Ishikawa (cell line): ENCODE data around the gene CHST10.

Experiments
- CREB1 ChIP-seq: IDR thresholded peaks from 2 replicates; pipeline ENCODE4 v1.6.1; 2012; ENCODE audit warnings: low read depth
- EGR1 ChIP-seq: IDR thresholded peaks from 2 replicates; pipeline ENCODE4 v1.6.1; 2012
- EP300 ChIP-seq: IDR thresholded peaks from 2 replicates; pipeline ENCODE4 v1.6.1; 2012; ENCODE audit warnings: borderline replicate concordance
- FOXM1 ChIP-seq: IDR thresholded peaks from 2 replicates; pipeline ENCODE4 v1.6.1; 2012; ENCODE audit warnings: low read depth, borderline replicate concordance
- MAX ChIP-seq: IDR thresholded peaks from 2 replicates; pipeline ENCODE4 v1.6.1; 2012
- RAD21 ChIP-seq: IDR thresholded peaks from 2 replicates; pipeline ENCODE4 v1.6.1; 2012; ENCODE audit warnings: low read depth
- REST ChIP-seq: IDR thresholded peaks from 2 replicates; pipeline ENCODE4 v1.6.1; 2012; ENCODE audit warnings: low read depth, mild to moderate bottlenecking
- TAF1 ChIP-seq: IDR thresholded peaks from 2 replicates; pipeline ENCODE4 v1.6.1; 2012; ENCODE audit warnings: low read depth, mild to moderate bottlenecking
- TEAD4 ChIP-seq: IDR thresholded peaks from 2 replicates; pipeline ENCODE4 v1.6.1; 2012
- YY1 ChIP-seq: IDR thresholded peaks from 2 replicates; pipeline ENCODE4 v1.6.1; 2012; ENCODE audit warnings: low read depth

- TF ChIP-seq FOXM1, result no peak
- TF ChIP-seq EP300, result no peak
- no peak for TF ChIP-seq YY1
- no peak for TF ChIP-seq TAF1
- no peak for TF ChIP-seq EGR1
- no peak for TF ChIP-seq TEAD4
- TF ChIP-seq REST, result no peak
- TF ChIP-seq RAD21, result no peak
- TF ChIP-seq CREB1, result no peak
- TF ChIP-seq MAX, result no peak
Measured at GRCh38 chr2:100408104-100408503, 9.4 kb downstream of the CHST10 start.
